Central memory CD4-positive, alpha-beta T cell (primary cell): ENCODE data around the gene DOCK9.

Experiments
- DNase-seq: peaks from one replicate; pipeline ENCODE4 v3.0.0; 2022

The DOCK9 gene

DNA sequence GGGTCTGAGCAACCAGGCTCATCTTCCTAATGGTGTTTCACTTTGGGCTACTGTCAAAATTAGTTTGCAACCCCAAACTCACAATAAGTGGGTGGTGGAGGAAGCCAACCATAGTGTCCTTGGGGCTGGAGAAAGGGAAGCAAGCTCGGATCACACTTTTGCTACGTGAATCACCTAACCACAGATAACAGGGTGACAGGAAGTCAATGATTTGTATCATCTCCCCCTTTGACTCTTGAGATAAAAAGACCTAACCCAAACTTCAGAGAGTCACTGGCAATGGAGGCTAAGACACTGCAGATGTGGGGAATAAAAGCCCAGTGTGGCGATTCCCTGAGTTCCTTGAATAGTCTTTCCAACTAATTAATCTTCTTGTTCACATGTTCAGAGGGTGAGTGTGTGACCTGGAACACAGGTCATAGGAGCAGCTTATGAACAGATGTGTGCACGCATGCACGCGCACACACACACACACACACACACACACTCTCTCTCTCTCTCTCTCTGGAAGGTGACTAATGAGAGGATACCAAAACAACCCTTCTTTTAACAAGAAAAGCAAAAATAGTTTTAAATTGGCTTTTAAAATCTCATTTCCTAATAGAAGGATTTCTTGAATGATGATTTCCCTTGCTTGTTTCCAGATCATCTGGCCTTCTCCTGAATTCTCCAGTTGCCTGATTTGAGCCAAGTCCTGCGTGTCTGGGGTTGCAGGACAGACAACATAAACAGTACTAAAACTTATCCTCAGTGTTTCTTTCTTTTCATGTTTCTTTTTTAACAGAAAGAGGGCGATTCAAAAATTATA lies 21.2 kb upstream of the DOCK9 start:
- DNase-seq: peak; percentile 59

DNA sequence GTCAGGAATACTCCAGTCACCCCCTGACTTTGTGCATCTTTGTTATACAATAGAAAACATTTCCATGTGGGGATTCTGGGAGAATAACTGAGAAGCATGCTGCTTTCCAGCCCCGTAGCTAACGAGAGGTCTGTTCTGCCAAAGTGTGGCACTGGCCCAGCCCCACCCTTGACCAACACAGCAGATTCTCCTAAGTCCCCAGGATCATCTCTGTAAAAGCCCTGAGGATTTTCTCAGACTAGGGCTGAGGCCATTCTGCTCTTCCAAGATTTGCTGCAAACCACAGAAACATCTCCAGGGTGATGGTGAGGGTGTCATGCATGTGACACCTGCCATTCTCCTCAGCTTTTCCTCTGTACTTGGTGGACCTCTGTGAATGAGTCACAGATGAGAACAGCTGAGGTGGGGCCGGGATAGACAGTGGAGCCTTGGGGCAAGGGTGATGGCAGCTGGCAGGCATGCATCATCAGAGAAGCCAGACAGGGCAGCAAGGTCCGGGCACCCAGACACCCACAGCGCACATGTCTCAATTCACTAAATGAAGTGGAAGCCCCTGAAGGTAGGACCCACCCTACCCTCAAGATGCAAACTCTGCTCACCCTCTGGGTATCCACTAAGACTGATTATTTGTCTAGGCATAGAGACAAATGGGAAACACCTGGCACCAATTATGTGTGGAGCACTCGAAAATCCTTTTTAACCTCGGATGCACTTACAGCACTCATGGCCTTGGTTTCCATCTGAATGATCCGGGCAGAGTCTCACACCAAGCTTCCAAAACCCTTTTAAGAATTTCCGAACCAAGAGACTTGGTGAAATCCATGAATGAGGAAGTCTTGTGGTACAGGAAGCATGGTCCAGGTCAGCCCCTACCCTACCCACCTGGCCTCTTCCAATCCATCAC lies 20.1 kb upstream of the DOCK9 start:
- no peak for DNase-seq

- DNase-seq: no peak
Observed at GRCh38 chr13:98997011-98997730, 19.3 kb upstream of the DOCK9 start.

- no peak for DNase-seq
Observed at GRCh38 chr13:98996046-98996445, 18.2 kb upstream of the DOCK9 start.

DNA sequence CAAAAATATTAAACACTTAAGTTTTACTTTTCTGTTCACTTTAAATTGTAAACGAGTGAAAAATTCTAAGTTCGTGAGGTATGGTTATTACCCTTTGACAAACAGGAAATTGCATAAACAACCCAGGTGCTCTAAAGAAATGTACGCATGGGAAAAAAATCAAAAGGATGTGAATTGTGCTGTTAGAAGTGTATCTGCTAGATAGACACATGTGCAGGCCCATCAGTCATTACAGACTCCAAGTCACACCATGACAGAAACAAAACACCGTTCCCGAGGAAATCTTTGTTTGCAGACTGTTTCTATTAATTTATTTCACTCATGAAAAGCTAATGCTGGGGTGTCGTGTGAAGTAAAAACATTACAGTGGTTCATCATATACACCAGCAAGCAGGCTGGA lies 17.0 kb upstream of the DOCK9 start:
- DNase-seq: peak; percentile 63

DNA sequence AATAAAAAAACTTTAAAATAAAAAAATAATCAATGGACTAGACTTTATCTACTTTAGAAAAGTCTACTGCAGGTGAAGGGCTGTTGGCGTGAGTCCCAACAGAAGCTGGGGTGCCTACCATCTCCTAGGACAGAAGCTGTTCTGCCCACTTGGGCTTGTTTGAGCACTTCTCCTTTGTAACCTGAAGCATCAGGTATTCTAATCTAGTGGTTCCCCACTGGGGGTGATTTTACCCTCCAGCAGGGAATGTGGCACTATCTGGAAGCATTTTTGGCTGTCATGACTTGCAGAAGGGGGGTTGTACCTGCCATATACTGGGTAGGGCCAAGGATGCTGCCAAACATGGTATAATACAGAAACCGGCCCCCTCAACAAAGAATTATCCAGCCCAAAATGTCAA lies 16.2 kb upstream of the DOCK9 start:
- DNase-seq: no peak

DNA sequence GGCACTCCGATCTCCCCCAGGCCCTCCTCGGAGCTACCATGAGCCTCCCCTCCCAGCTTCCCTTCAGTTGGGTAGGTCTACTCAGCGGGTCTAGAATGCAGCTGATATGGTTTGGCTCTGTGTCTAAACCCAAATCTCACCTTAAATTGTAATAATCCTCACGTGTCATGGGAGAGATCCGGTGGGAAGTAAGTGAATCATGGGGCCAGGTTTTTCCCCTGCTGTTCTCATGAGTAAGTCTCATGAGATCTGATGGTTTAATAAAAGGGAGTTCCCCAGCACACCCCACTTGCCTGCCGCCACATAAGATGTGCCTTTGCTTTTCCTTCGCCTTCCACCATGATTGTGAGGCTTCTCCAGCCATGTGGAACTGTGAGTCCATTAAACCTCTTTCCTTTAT lies 14.5 kb upstream of the DOCK9 start:
- DNase-seq: no peak

DNA sequence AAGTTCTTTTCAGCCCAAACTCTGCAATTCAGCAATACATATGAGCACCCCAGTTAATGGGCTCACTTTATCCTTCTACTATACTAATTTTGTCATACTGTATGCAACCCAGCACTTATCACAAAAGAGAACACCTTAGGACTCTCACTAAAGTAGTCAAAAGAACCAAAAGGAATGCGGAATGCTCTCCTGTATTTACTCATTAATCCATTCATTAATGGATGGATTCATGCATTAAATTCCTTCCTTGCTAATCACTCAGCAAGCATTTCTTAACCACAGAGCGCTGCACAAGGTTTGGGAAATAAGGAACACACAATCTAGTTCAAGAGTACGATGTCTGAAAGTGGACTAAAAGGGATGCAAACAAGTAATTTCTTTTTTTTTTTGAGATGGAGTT lies 12.8 kb upstream of the DOCK9 start:
- DNase-seq: no peak

DNA sequence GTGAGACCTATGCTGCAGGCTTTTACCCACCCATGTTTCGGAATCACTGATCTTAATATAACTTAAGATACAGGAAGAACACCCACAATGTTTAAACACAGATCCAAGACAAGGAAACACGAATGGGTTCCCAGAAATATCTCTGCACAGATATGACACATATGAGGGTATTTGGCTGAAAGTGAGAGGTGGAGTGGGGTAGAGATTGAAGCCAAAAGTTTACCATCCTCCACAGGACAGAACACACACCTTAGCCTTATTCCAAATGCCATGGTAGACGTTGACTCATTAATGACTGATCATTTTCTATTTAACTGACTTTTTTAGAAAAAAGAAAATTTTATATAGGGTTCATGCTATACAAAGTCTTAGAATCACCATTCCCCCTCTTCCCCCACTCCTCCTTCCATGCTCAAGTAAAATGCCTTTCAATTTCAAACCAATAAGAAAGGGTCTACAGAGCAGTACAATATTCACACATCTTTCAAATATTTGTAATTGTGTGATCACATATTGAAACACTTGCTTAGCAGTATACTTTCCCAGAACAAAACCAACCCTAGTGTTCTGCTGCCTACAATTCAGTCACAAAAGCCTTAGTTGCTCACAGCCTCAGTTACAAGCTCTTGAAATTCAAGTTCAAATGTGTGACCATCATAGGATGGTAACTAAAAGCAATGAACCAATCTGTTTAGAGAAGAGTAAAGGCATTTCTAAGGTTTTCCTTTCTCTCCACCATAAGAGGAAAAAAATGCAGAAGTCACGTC lies 11.8 kb upstream of the DOCK9 start:
- DNase-seq: no peak

- DNase-seq: no peak
Observed at GRCh38 chr13:98988780-98989179, 10.9 kb upstream of the DOCK9 start.

- DNase-seq: no peak
Observed at GRCh38 chr13:98988277-98988676, 10.4 kb upstream of the DOCK9 start.

- DNase-seq: no peak
Observed at GRCh38 chr13:98987275-98987674, 9.4 kb upstream of the DOCK9 start.

- no peak for DNase-seq
Observed at GRCh38 chr13:98986226-98986846, 8.5 kb upstream of the DOCK9 start.

- no peak for DNase-seq
Observed at GRCh38 chr13:98985591-98985990, 7.7 kb upstream of the DOCK9 start.

- DNase-seq: no peak
Observed at GRCh38 chr13:98984983-98985382, 7.1 kb upstream of the DOCK9 start.

GRCh38 chr13:98984118-98984517 lies 6.3 kb upstream of the DOCK9 start:
- no peak for DNase-seq

DNA sequence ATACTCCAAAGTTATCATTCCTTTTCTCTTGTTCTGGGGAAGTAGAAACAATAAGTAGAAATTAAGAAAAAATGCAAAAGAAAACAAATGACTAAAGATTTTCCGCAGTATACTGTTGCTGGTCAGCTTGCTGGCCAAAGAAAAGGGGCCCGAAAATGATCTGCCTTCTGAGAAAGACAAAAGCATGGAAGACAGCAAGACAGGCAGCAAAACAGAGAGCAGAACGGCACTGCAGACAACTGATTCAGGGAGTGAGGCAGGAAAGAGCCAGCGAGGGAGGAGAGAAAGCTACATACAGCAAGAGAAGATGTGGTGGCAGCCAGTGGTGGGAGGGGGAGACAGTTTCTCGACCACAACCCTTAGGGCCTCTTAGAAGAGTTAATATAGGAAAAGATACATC lies 5.3 kb upstream of the DOCK9 start:
- DNase-seq: no peak

GRCh38 chr13:98981369-98982080 lies 3.7 kb upstream of the DOCK9 start:
- DNase-seq: no peak

DNA sequence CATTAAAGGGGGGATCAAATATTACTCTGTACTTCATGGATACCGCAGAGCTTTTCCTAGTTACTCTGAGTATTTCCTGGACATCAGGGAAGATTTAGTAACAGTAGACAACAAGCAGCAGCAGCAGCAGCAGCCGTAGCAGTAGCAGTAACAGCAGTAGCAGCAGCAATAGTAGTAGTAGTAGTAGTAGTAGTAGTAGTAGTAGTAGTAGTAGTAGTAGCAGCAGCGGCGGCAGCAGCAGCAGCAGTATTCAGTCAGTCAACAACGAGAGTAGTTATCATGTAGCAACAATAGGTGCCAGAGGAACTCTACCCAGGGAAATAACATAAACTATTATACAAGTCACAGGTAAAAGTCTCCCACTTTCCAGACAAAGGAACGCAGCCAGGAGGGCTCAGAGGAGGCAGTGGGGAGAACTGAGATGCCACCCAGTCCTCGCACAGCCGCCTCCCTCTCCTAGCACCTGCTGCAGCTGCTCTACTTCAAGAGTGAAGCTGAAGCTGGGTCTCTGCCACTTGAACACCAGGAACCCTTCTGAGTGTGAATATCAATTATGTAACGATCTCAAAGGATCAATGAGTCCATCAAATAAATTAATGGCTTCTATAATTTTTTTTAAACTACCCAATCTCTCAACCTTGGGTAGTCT lies 1.3 kb upstream of the DOCK9 start:
- DNase-seq: no peak

- DNase-seq: no peak
Observed at GRCh38 chr13:98978280-98978679, 416 bp upstream of the DOCK9 start.

DNA sequence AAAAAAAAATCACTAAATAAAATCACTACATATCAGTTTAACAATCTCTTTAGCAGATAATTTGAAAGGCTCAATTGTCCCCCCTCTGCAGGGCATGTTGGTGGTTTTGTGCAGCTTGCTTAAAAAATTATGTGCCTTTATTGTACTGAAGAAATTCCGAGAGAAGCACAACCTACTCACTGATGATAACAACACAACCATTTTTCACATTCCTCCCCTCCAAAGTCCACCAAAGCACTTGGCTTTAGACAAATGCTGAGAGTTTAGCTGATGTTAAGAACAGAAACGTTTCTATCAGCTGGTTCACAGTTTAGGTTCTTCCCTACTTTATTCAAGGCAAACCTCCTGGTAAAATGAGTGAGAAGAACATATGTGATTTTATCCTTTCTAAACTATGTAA lies 923 bp downstream of the DOCK9 start:
- DNase-seq: no peak
